ENCODE results near the gene ZNF362. TPM values are rescaled to one million over a fixed set of nuclear protein-coding genes. Genes with fewer than 3 reads are reported as not detected.

Gene ZNF362
- total RNA-seq, 6 experiments from 2014 or later: 15.3 to 19.6 (median 17.0) TPM

GRCh38 chr1:33346927-33347649, 90.8 kb downstream of the ZNF362 start:
- Mint-ChIP-seq H3K4me3 (peak overlapping the region; percentile 93), H3K9me3 (no peaks in the 10 kb centered on the region), H3K27ac (peak overlapping the region; percentile 96), H3K36me3 (ENCODE audit: low read depth) (peaks cover 46% of the 10 kb centered on the region), H3K4me1 (ENCODE audit: low read depth) (peaks cover 73% of the 10 kb centered on the region), H3K27me3 (ENCODE audit: insufficient read depth) (no peaks in the 10 kb centered on the region; the same call in 1 of the 2 replicates)
- DNase-seq: peak; percentile 84
- no peak for TF ChIP-seq CTCF (IDR thresholded peaks at IDR 0.05)

- H3K27me3 Mint-ChIP-seq (ENCODE audit: insufficient read depth): no peaks in the 10 kb centered on the region
Measured at GRCh38 chr1:33347650-33347992, 91.3 kb downstream of the ZNF362 start.

GRCh38 chr1:33348194-33348593, 91.9 kb downstream of the ZNF362 start:
- Mint-ChIP-seq H3K4me3 (peak overlapping the region; percentile 93), H3K9me3 (no peaks in the 10 kb centered on the region), H3K27me3 (ENCODE audit: insufficient read depth) (no peaks in the 10 kb centered on the region), H3K27ac (peak overlapping the region; percentile 96), H3K4me1 (ENCODE audit: low read depth) (peaks cover 62% of the 10 kb centered on the region), H3K36me3 (ENCODE audit: low read depth) (peaks cover 40% of the 10 kb centered on the region)
- TF ChIP-seq CTCF (IDR thresholded peaks at IDR 0.05): no peak
- DNase-seq: no peak

More at GRCh38 chr1:33347650-33347992, 91.3 kb downstream of the ZNF362 start:
- no peak for DNase-seq
- Mint-ChIP-seq H3K36me3 (ENCODE audit: low read depth) (peaks cover 43% of the 10 kb centered on the region), H3K27ac (peak overlapping the region; percentile 96), H3K4me3 (peak overlapping the region; percentile 93), H3K9me3 (no peaks in the 10 kb centered on the region), H3K4me1 (ENCODE audit: low read depth) (peaks cover 68% of the 10 kb centered on the region)
- TF ChIP-seq CTCF (IDR thresholded peaks at IDR 0.05): no peak

GRCh38 chr1:33348676-33349080, 92.4 kb downstream of the ZNF362 start:
- H3K4me1 Mint-ChIP-seq (ENCODE audit: low read depth): peaks cover 57% of the 10 kb centered on the region
- peak overlapping the region; percentile 96 for H3K27ac Mint-ChIP-seq
- H3K27me3 Mint-ChIP-seq (ENCODE audit: insufficient read depth): no peaks in the 10 kb centered on the region; the same call in 1 of the 2 replicates
- peaks cover 36% of the 10 kb centered on the region for H3K36me3 Mint-ChIP-seq (ENCODE audit: low read depth)
- no peak for TF ChIP-seq CTCF (IDR thresholded peaks at IDR 0.05)
- H3K4me3 Mint-ChIP-seq: peak overlapping the region; percentile 93
- no peaks in the 10 kb centered on the region for H3K9me3 Mint-ChIP-seq
- no peak for DNase-seq

- H3K36me3 Mint-ChIP-seq (ENCODE audit: low read depth): peaks cover 31% of the 10 kb centered on the region
- H3K4me1 Mint-ChIP-seq (ENCODE audit: low read depth): peaks cover 52% of the 10 kb centered on the region
- H3K4me3 Mint-ChIP-seq: peak overlapping the region; percentile 93
- no peaks in the 10 kb centered on the region; the same call in 1 of the 2 replicates for H3K27me3 Mint-ChIP-seq (ENCODE audit: insufficient read depth)
- H3K27ac Mint-ChIP-seq: peak overlapping the region; percentile 96
- H3K9me3 Mint-ChIP-seq: no peaks in the 10 kb centered on the region
- no peak for TF ChIP-seq CTCF (IDR thresholded peaks at IDR 0.05)
- DNase-seq: no peak
Measured at GRCh38 chr1:33349081-33349759, 92.9 kb downstream of the ZNF362 start.
